Measurements from ENCODE around the gene SCGN. TPM values are rescaled to one million over a fixed set of nuclear protein-coding genes. Genes with fewer than 3 reads are reported as not detected.

Gene SCGN
- total RNA-seq, 1 experiment from 2014 or later = not detected

DNA sequence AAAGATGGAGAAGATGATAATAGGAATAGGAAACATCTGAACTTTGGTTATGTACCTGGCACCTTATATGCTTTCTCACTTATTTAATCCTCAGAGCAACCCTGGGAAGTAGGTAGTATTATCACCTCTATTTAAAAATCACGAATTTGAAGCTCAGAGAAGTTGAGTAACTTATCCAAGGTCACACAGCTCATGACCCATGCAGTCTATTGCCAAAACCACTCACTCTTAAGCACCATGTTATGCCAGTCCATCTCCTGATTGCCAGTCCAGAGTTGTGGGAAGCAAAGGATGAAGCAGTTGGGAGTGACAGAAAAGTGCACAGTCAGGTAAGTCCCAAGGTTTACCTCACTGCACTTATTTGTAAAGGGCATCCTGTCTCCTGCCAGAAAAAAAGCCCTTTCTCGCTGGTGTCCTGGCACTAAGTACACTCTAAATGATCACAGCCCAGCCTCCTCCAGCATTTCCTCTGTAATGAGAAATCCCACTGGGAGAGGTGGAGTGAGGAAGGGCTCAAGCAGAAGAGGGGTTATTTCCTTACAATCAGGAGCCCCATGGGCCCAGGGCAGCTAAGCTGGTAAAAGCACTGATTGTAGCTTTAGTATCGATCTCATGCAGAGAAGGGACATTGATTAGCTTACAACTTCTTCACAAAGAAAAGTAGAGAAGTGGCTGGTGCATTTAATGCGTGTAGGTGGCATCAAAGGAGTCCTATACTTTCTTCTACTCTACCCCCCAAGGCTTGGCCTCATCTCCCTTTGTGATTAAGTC is 21.3 kb upstream of the SCGN start:
- H3K36me3 ChIP-seq (ENCODE audit: control insufficient read depth, insufficient read depth, low read length) = no peaks in the 10 kb centered on the region
- in situ Hi-C loops (cut with HindIII; ENCODE audit: low pct_unique_long_range_greater_than_20kb, low sequenced_read_pairs) = no loop called here
- H3K27ac ChIP-seq (ENCODE audit: low read length) = no peak overlapping the region
- intact Hi-C loops (cut with micrococcal nuclease; ENCODE audit: unreplicated experiment) = no loop called here
- DNase-seq (ENCODE audit: low read depth, low spot score) = no peak
- no TSS peak for BruUV-seq (replicated peaks)
- no peaks in the 10 kb centered on the region for H3K4me1 ChIP-seq (ENCODE audit: control insufficient read depth, insufficient read depth, low read length)
- TF ChIP-seq SIN3A (IDR thresholded peaks at IDR 0.05; ENCODE audit: borderline replicate concordance, insufficient read depth, low read depth, low read length) (no peak), TCF7L2 (IDR thresholded peaks at IDR 0.05; ENCODE audit: low read depth, low read length) (no peak), POLR2AphosphoS5 (IDR thresholded peaks at IDR 0.05; ENCODE audit: low read depth, low read length) (no peak)
- TF ChIP-seq, protein P1, sequence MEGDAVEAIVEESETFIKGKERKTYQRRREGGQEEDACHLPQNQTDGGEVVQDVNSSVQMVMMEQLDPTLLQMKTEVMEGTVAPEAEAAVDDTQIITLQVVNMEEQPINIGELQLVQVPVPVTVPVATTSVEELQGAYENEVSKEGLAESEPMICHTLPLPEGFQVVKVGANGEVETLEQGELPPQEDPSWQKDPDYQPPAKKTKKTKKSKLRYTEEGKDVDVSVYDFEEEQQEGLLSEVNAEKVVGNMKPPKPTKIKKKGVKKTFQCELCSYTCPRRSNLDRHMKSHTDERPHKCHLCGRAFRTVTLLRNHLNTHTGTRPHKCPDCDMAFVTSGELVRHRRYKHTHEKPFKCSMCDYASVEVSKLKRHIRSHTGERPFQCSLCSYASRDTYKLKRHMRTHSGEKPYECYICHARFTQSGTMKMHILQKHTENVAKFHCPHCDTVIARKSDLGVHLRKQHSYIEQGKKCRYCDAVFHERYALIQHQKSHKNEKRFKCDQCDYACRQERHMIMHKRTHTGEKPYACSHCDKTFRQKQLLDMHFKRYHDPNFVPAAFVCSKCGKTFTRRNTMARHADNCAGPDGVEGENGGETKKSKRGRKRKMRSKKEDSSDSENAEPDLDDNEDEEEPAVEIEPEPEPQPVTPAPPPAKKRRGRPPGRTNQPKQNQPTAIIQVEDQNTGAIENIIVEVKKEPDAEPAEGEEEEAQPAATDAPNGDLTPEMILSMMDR (IDR thresholded peaks at IDR 0.05) = no peak
- TF ChIP-seq, protein P2, sequence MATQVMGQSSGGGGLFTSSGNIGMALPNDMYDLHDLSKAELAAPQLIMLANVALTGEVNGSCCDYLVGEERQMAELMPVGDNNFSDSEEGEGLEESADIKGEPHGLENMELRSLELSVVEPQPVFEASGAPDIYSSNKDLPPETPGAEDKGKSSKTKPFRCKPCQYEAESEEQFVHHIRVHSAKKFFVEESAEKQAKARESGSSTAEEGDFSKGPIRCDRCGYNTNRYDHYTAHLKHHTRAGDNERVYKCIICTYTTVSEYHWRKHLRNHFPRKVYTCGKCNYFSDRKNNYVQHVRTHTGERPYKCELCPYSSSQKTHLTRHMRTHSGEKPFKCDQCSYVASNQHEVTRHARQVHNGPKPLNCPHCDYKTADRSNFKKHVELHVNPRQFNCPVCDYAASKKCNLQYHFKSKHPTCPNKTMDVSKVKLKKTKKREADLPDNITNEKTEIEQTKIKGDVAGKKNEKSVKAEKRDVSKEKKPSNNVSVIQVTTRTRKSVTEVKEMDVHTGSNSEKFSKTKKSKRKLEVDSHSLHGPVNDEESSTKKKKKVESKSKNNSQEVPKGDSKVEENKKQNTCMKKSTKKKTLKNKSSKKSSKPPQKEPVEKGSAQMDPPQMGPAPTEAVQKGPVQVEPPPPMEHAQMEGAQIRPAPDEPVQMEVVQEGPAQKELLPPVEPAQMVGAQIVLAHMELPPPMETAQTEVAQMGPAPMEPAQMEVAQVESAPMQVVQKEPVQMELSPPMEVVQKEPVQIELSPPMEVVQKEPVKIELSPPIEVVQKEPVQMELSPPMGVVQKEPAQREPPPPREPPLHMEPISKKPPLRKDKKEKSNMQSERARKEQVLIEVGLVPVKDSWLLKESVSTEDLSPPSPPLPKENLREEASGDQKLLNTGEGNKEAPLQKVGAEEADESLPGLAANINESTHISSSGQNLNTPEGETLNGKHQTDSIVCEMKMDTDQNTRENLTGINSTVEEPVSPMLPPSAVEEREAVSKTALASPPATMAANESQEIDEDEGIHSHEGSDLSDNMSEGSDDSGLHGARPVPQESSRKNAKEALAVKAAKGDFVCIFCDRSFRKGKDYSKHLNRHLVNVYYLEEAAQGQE (IDR thresholded peaks at IDR 0.05; ENCODE audit: insufficient read depth in 1 of 2, low read depth in 2 of 2, low read length in 1 of 2) = no peak
- no peak for ATAC-seq
- ChIA-PET POLR2A (no interaction called here), CTCF (no interaction called here)
- no peak overlapping the region for H3K4me3 ChIP-seq (ENCODE audit: low read depth in 2 of 2, low read length in 2 of 2)
- H3K9me3 ChIP-seq (ENCODE audit: control insufficient read depth, insufficient read depth, low read depth, low read length) = no peaks in the 10 kb centered on the region
- H3K27me3 ChIP-seq (ENCODE audit: control insufficient read depth, insufficient read depth, low read length) = no peaks in the 10 kb centered on the region

DNA sequence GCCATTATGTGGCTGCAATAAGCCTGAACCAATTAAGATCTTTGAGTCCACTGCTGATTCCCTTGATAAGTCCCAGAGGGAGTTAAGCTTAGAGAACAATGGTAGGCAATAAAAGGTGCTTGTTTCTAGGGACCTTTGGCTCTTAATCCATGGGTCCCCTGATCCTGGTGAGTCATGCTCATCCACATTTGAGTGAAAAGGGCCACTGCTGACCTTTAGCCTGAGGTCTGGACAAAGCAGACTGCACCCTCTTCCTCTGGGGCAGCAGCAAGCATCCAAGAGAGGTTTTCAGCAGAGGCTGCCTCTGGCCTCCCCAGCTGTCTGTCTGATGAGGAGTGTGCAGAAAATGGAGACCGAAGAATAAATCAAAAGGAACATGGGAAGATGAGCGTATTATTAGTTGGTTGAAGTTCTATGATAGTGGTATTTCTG is 16.1 kb upstream of the SCGN start:
- H3K36me3 ChIP-seq (ENCODE audit: control insufficient read depth, insufficient read depth, low read length) = no peaks in the 10 kb centered on the region
- no TSS peak for BruUV-seq (replicated peaks)
- H3K4me1 ChIP-seq (ENCODE audit: control insufficient read depth, insufficient read depth, low read length) = no peaks in the 10 kb centered on the region
- H3K4me3 ChIP-seq (ENCODE audit: low read depth in 2 of 2, low read length in 2 of 2) = no peak overlapping the region
- H3K27me3 ChIP-seq (ENCODE audit: control insufficient read depth, insufficient read depth, low read length) = no peaks in the 10 kb centered on the region
- intact Hi-C loops (cut with micrococcal nuclease; ENCODE audit: unreplicated experiment) (no loop called here), in situ Hi-C loops (cut with HindIII; ENCODE audit: low pct_unique_long_range_greater_than_20kb, low sequenced_read_pairs) (no loop called here)
- no peak for TF ChIP-seq POLR2AphosphoS5 (IDR thresholded peaks at IDR 0.05; ENCODE audit: low read depth, low read length)
- TF ChIP-seq TCF7L2 (IDR thresholded peaks at IDR 0.05; ENCODE audit: low read depth, low read length) = no peak
- TF ChIP-seq, protein P1 (IDR thresholded peaks at IDR 0.05) = no peak
- TF ChIP-seq, protein P2 (IDR thresholded peaks at IDR 0.05; ENCODE audit: insufficient read depth in 1 of 2, low read depth in 2 of 2, low read length in 1 of 2) = no peak
- no peak for TF ChIP-seq SIN3A (IDR thresholded peaks at IDR 0.05; ENCODE audit: borderline replicate concordance, insufficient read depth, low read depth, low read length)
- POLR2A ChIA-PET = no interaction called here
- no peak for ATAC-seq
- H3K9me3 ChIP-seq (ENCODE audit: control insufficient read depth, insufficient read depth, low read depth, low read length) = no peaks in the 10 kb centered on the region
- CTCF ChIA-PET = no interaction called here
- no peak for DNase-seq (ENCODE audit: low read depth, low spot score)
- no peak overlapping the region for H3K27ac ChIP-seq (ENCODE audit: low read length)
